ENCODE measurements around the gene GCSAML. TPM values are rescaled to one million over a fixed set of nuclear protein-coding genes. Genes with fewer than 3 reads are reported as not detected.

Gene GCSAML
- total RNA-seq, 1 donor from 2014 or later, result not detected

GRCh38 chr1:247574236-247574635 is 25.3 kb downstream of the GCSAML start:
- DNase-seq (ENCODE audit: low read depth in 2 of 2), result no peak

DNA sequence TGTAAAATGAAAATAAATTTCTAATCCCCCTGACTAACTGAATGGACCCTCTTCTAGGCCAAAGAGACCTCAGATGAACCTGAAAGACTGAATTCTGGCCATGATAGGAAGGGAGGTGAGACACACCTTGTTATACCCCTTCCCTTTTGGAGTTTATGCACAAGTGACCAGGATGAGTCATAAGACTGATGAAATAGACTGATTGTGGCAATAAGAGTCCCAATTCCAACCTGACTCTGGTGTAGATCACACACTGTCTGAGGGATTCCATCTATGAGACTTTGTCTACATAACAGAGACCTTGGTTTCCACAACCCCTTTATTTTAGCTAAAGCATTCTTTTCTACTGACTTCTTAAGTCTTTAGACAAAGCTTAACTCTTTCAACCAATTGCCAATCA is 25.7 kb downstream of the GCSAML start:
- no peak for DNase-seq (ENCODE audit: low read depth in 2 of 2)

- DNase-seq (ENCODE audit: low read depth in 2 of 2), result no peak
Observed at GRCh38 chr1:247576514-247576913, 27.6 kb downstream of the GCSAML start.

DNA sequence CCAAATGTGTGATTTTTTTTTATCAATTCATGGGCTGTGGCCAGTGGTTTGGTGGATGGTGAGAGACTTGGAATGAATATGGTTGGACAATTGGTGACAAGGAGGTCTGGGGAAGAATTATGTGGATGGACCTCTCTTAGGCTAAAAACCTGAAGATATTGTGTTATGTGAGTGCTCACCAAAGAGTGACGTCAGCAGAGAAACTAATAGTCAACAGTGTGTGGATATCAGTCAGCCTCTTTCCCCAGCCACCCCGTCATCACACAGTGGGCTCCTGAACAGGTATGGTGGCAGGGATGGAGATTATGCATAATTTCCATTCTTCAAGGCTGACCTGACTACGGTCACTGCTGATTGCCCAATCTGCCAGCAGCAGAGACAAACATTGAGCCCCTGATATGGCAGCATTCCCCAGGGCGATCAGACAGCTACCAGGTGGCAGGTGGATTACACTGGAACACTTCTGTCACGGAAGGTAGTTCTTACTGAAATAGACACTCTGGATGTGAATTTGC is 30.1 kb downstream of the GCSAML start:
- DNase-seq (ENCODE audit: low read depth in 2 of 2), result no peak

GRCh38 chr1:247588060-247588459 is 39.1 kb downstream of the GCSAML start, which contains the start of gene OR2G2:
TSS of gene OR2G2 (plus strand) at chr1:247588360. CDS start at chr1:247588360, 0 bp downstream.
- DNase-seq (ENCODE audit: low read depth in 2 of 2), result no peak

DNA sequence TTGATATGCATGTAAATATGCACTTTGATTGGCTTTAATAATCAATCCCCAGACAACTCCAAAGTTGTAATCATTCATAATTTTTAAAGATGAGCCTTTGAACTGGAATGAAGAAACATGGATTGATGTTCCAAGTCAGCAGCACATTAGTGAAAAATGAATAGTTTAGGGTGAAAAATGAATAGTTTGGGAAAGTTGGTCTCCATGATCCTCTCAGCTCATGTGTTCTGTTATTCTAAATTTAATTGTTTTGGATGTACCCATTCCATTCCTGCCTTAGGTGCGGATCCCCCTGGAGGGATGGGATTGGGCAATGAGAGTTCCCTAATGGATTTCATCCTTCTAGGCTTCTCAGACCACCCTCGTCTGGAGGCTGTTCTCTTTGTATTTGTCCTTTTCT is 56.4 kb downstream of the GCSAML start, which contains the start of gene OR2G3:
TSS of gene OR2G3 (plus strand) at position 301 of the 400 bp plus-strand sequence. CDS start at position 301, 0 bp downstream.
- no peak for DNase-seq (ENCODE audit: low read depth in 2 of 2)

DNA sequence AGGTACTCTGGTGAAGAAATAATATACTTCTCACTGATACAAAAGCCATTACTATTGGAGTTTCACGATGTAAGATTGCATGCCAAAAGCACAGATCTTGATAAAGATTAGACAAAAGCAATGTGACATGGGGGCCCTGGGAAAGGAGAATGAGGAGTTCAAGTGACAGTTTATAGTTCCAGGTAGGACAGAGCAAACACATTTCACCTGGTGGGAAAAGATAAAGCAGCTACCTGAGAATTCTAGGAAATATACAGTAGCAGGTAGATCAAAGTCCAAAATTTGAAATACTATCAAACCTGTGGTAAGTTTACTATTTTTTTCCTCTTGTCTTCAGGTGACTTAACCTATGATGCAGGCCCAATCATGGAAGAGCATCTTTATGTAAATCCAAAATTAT is 64.5 kb downstream of the GCSAML start:
- DNase-seq (ENCODE audit: low read depth in 2 of 2), result no peak

GRCh38 chr1:247614625-247615024 is 65.7 kb downstream of the GCSAML start:
- DNase-seq (ENCODE audit: low read depth in 2 of 2), result no peak

Other genes starting within 250 kb of the GCSAML start
- 17.2 and 24.3 TPM in 2 replicates for gene ZNF496, start 217.3 kb upstream of the GCSAML start, total RNA-seq
- gene NLRP3, start 133.0 kb upstream of the GCSAML start, total RNA-seq, result under 0.01 TPM in 1 of 2 replicates, not detected in the other
- gene OR2B11, start 91.0 kb upstream of the GCSAML start, total RNA-seq, result not detected in 2 replicates
- not detected in 2 replicates for gene OR2C3, start 12.7 kb upstream of the GCSAML start, total RNA-seq
- gene OR2G2, start 39.2 kb downstream of the GCSAML start, total RNA-seq, result not detected in 2 replicates
- not detected in 2 replicates for gene OR2G3, start 56.5 kb downstream of the GCSAML start, total RNA-seq
- gene OR13G1, start 130.6 kb downstream of the GCSAML start, total RNA-seq, result not detected in 2 replicates
- not detected in 2 replicates for gene OR6F1, start 167.5 kb downstream of the GCSAML start, total RNA-seq
- gene OR14K1, start 189.5 kb downstream of the GCSAML start, total RNA-seq, result not detected in 2 replicates
- not detected in 2 replicates for gene OR14A2, start 199.0 kb downstream of the GCSAML start, total RNA-seq
- not detected in 2 replicates for gene OR1C1, start 211.4 kb downstream of the GCSAML start, total RNA-seq

All from dermis microvascular lymphatic vessel endothelial cell (primary cell).